Loucy (cell line): ENCODE data around the gene CLCN2.

Source experiments
- EZH2phosphoT487 ChIP-seq: fragments of 200-600 bp; IDR thresholded peaks from 2 replicates; pipeline ENCODE4 v1.6.1; 2018; ENCODE audit warnings: antibody characterized with exemption, mild to moderate bottlenecking, moderate library complexity, borderline replicate concordance
- TF ChIP-seq, protein P1 (sequence below): fragments of 200-600 bp; sonication (generic); conservative IDR thresholded peaks from 2 replicates; pipeline ENCODE4 v1.5.1; 2014; ENCODE audit warnings: mild to moderate bottlenecking, antibody characterized with exemption, low read length

GRCh38 chr3:184335661-184336546 lies 25.5 kb downstream of the CLCN2 start:
- TF ChIP-seq, protein P1, sequence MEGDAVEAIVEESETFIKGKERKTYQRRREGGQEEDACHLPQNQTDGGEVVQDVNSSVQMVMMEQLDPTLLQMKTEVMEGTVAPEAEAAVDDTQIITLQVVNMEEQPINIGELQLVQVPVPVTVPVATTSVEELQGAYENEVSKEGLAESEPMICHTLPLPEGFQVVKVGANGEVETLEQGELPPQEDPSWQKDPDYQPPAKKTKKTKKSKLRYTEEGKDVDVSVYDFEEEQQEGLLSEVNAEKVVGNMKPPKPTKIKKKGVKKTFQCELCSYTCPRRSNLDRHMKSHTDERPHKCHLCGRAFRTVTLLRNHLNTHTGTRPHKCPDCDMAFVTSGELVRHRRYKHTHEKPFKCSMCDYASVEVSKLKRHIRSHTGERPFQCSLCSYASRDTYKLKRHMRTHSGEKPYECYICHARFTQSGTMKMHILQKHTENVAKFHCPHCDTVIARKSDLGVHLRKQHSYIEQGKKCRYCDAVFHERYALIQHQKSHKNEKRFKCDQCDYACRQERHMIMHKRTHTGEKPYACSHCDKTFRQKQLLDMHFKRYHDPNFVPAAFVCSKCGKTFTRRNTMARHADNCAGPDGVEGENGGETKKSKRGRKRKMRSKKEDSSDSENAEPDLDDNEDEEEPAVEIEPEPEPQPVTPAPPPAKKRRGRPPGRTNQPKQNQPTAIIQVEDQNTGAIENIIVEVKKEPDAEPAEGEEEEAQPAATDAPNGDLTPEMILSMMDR = no peak
- no peak for TF ChIP-seq EZH2phosphoT487
